SU-DHL-6 (cell line): Measurements from ENCODE around the gene CLECL1.
"Not testable (repeated sequence)": the region's sequence is repeated elsewhere in the genome, so short reads cannot be mapped to it uniquely, and the experiment has no call there.

Experiments used
- H2AFZ ChIP-seq: fragments of 200-600 bp; sonication (generic); 2 replicates; pipeline ENCODE4 v1.6.1; 2014; ENCODE audit warnings: low read depth, mild to moderate bottlenecking, moderate library complexity, mixed read lengths, antibody characterized with exemption, low read length; ENCODE audit not compliant: severe bottlenecking
- H3F3A ChIP-seq: fragments of 200-600 bp; shearing (Covaris generic); 2 replicates; pipeline ENCODE4 v1.6.0; 2016; ENCODE audit warnings: antibody characterized with exemption, mild to moderate bottlenecking; ENCODE audit not compliant: insufficient read depth
- H3K27ac ChIP-seq: fragments of 200-600 bp; sonication (generic); 2 replicates; pipeline ENCODE4 v1.5.1; 2016; ENCODE audit warnings: low read depth, mild to moderate bottlenecking, low read length, moderate library complexity, mixed read lengths
- H3K27me3 ChIP-seq: fragments of 200-600 bp; sonication (generic), shearing (Covaris generic); 2 replicates; pipeline ENCODE4 v1.6.0; 2014; ENCODE audit warnings: mild to moderate bottlenecking, low read length
- H3K36me3 ChIP-seq: fragments of 200-600 bp; sonication (generic); 2 replicates; pipeline ENCODE4 v1.6.1; 2014; ENCODE audit warnings: mild to moderate bottlenecking, low read length, mixed read lengths
- H3K4me2 ChIP-seq: fragments of 300-600, 200-600 bp; shearing (Covaris generic), sonication (generic); 2 replicates; pipeline ENCODE4 v1.6.0; 2014; ENCODE audit warnings: low read length, low read depth, mild to moderate bottlenecking; ENCODE audit not compliant: poor library complexity, severe bottlenecking
- H3K4me3 ChIP-seq: fragments of 200-600 bp; sonication (generic); 2 replicates; pipeline ENCODE4 v1.5.1; 2014; ENCODE audit warnings: antibody characterized with exemption, low read length, mild to moderate bottlenecking, mixed read lengths; ENCODE audit not compliant: insufficient read depth, poor library complexity, severe bottlenecking
- H3K79me2 ChIP-seq: fragments of 200-600 bp; sonication (generic); 2 replicates; pipeline ENCODE4 v1.6.1; 2014; ENCODE audit warnings: mild to moderate bottlenecking, low read length, moderate library complexity; ENCODE audit not compliant: insufficient read depth
- H3K9ac ChIP-seq: fragments of 200-600 bp; sonication (generic); 2 replicates; pipeline ENCODE4 v1.7.0; 2014; ENCODE audit warnings: mild to moderate bottlenecking, low read length
- H3K9me2 ChIP-seq: fragments of 200-600 bp; sonication (generic); replicated peaks from 2 replicates; pipeline ENCODE4 v1.6.1; 2014; ENCODE audit warnings: low read length; ENCODE audit not compliant: insufficient read depth
- H3K9me3 ChIP-seq: fragments of 200-600 bp; sonication (generic); 2 replicates; pipeline ENCODE4 v1.6.1; 2014; ENCODE audit warnings: low read length, mixed read lengths; ENCODE audit not compliant: insufficient read depth
- H4K20me1 ChIP-seq: fragments of 200-600 bp; sonication (generic); 2 replicates; pipeline ENCODE4 v1.6.1; 2014; ENCODE audit warnings: low read depth, mild to moderate bottlenecking, antibody characterized with exemption, low read length, moderate library complexity, mixed read lengths
- EZH2phosphoT487 ChIP-seq: fragments of 200-600 bp; sonication (generic), shearing (Covaris generic); conservative IDR thresholded peaks from 2 replicates; pipeline ENCODE4 v1.6.1; 2018; ENCODE audit warnings: mild to moderate bottlenecking, antibody characterized with exemption, low read length, moderate library complexity, mixed read lengths
- TF ChIP-seq, protein P1 (sequence below): fragments of 200-600 bp; sonication (generic); IDR thresholded peaks from one replicate; pipeline ENCODE4 v1.5.1; 2017; ENCODE audit warnings: antibody characterized with exemption, mild to moderate bottlenecking, low read length, moderate library complexity; ENCODE audit not compliant: insufficient read depth, poor library complexity, severe bottlenecking

Gene CLECL1

DNA sequence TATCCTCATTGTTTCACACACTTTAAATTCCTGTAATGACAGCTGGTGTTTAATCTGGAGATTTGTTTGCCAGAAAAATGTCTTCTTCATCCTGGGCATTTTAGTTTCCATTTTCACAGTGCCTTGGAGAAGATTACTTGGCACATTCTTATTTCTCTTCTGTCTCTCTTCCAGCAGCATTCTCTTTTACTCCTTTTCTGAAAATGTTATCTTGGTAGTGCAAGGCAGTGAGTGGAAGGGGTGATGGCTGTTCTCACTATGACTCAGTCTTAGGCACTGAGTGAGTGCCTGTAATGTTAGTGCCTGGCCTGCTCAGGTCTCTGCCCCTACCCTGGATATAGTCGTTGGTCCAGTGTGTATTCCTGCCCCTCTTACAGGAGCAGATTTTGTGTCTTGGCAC, 13.1 kb downstream of the CLECL1 start:
- 0 out of 2 replicates have a peak, but pooled peaks cover 9% of the 10 kb centered on the region for H3F3A ChIP-seq
- H3K79me2 ChIP-seq: peaks cover 18% of the 10 kb centered on the region; the same call in 1 of the 2 replicates
- no peak overlapping the region for H3K9ac ChIP-seq
- no peaks in the 10 kb centered on the region for H4K20me1 ChIP-seq
- H3K4me2 ChIP-seq: no peak overlapping the region
- no peaks in the 10 kb centered on the region for H3K36me3 ChIP-seq
- H2AFZ ChIP-seq: no peak overlapping the region
- H3K27ac ChIP-seq: no peak overlapping the region
- no peak overlapping the region for H3K4me3 ChIP-seq
- no peaks in the 10 kb centered on the region for H3K27me3 ChIP-seq
- H3K9me3 ChIP-seq: no peaks in the 10 kb centered on the region
- H3K9me2 ChIP-seq: no peaks in the 10 kb centered on the region
- TF ChIP-seq EZH2phosphoT487: no peak
- TF ChIP-seq, protein P1, sequence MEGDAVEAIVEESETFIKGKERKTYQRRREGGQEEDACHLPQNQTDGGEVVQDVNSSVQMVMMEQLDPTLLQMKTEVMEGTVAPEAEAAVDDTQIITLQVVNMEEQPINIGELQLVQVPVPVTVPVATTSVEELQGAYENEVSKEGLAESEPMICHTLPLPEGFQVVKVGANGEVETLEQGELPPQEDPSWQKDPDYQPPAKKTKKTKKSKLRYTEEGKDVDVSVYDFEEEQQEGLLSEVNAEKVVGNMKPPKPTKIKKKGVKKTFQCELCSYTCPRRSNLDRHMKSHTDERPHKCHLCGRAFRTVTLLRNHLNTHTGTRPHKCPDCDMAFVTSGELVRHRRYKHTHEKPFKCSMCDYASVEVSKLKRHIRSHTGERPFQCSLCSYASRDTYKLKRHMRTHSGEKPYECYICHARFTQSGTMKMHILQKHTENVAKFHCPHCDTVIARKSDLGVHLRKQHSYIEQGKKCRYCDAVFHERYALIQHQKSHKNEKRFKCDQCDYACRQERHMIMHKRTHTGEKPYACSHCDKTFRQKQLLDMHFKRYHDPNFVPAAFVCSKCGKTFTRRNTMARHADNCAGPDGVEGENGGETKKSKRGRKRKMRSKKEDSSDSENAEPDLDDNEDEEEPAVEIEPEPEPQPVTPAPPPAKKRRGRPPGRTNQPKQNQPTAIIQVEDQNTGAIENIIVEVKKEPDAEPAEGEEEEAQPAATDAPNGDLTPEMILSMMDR: no peak

DNA sequence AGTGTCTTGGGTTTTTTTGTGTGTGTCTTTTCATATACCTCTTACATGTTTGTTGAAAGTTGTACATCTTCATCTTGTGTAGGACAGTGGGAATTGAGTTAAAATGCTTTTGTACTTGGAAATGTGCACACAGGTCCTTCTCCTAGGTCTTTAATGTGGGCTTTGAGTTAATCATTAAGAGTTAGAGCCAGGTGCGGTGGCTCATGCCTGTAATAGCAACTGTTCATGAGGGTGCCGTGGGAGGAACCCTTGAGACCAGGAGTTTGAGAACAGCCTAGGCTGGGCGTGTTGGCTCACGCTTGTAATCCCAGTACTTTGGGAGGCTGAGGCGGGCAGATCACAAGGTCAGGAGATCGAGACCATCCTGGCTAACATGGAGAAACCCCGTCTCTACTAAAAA, 13.9 kb downstream of the CLECL1 start:
- H3K4me2 ChIP-seq: no peak overlapping the region
- no peaks in the 10 kb centered on the region for H3K9me2 ChIP-seq
- no peaks in the 10 kb centered on the region for H3K27me3 ChIP-seq
- H3K4me3 ChIP-seq: no peak overlapping the region
- H3K9ac ChIP-seq: no peak overlapping the region
- H2AFZ ChIP-seq: no peak overlapping the region
- no peaks in the 10 kb centered on the region for H3K36me3 ChIP-seq
- H3F3A ChIP-seq: 0 out of 2 replicates have a peak, but pooled peaks cover 9% of the 10 kb centered on the region
- no peaks in the 10 kb centered on the region for H3K9me3 ChIP-seq
- peaks cover 10% of the 10 kb centered on the region; the same call in 1 of the 2 replicates for H3K79me2 ChIP-seq
- no peak overlapping the region for H3K27ac ChIP-seq
- no peak for TF ChIP-seq EZH2phosphoT487
- TF ChIP-seq, protein P1: no peak
- no peaks in the 10 kb centered on the region for H4K20me1 ChIP-seq

DNA sequence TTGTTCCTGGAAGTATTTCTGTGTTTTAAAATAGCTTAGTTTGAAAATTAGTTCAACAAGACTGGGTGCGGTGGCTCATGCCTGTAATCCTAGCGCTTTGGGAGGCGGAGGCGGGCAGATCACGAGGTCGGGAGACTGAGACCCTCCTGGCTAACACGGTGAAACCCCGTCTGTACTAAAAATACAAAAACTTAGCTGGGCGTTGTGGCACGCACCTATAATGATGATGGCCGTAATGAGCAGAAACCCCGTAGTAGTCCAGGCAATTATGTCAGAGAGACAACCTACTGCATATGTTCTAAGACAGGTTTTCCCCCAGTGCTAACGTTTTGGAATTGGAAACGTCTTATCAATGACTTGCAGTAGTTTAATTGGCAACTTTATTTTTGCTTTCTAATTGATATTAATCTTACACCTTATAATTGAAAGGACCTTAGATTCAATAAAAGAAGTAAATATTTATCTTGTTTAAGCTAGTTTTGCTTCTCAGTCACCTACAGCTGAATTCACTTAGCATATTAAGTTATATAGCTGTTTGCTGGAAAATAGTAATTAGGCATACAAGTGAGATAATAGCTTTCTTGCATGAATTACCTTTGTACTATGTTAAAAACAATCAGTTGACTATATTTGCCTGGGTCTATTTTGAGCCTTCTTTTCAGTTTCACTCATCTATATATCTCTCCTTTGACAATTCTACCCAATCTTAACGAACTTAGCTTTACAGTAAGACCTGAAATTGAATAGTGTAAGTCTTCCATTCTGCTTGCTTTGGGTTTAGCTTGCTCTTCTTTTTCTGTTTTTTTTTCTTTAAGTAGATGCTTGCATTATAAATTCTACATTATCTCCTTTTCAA, 15.6 kb downstream of the CLECL1 start:
- no peak overlapping the region for H3K4me2 ChIP-seq
- H3K79me2 ChIP-seq: no peaks in the 10 kb centered on the region
- H3K27ac ChIP-seq: no peak overlapping the region
- no peaks in the 10 kb centered on the region for H4K20me1 ChIP-seq
- no peak overlapping the region for H3K4me3 ChIP-seq
- no peak overlapping the region for H2AFZ ChIP-seq
- H3K9me2 ChIP-seq: no peaks in the 10 kb centered on the region
- TF ChIP-seq, protein P1: no peak
- no peak for TF ChIP-seq EZH2phosphoT487
- H3K36me3 ChIP-seq: no peaks in the 10 kb centered on the region
- H3F3A ChIP-seq: 0 out of 2 replicates have a peak, but pooled peaks cover 4% of the 10 kb centered on the region
- H3K9ac ChIP-seq: no peak overlapping the region
- no peaks in the 10 kb centered on the region for H3K27me3 ChIP-seq
- no peaks in the 10 kb centered on the region for H3K9me3 ChIP-seq

DNA sequence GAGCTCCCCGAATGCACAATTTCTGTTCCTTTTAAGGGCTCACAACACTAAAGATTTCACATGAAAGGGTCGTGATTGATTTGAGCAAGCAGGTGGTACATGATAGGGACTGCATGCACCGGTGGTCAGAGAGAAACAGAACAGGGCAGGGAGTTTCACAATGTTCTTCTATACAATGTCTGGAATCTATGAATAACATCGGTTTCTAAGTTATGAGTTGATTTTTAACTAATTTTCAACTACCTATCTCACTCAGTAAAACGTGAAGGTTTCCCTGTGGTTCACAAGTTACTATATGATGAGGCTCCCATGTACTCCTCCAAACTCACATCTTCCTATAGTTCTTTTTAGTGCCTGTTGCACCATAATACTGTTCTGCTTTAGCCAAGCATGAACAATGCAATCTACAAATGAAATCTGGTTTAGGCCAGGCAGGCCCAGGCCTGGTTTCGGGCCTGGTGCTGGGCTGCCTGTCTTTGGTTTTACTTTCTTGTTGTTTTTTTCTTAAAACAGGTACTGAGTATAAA, 19.8 kb downstream of the CLECL1 start:
- H3K9me3 ChIP-seq, H3K4me2 ChIP-seq, H3K9ac ChIP-seq, H3K4me3 ChIP-seq, H3K27ac ChIP-seq, H3K36me3 ChIP-seq, H3F3A ChIP-seq, H2AFZ ChIP-seq, H3K79me2 ChIP-seq, H3K27me3 ChIP-seq, H3K9me2 ChIP-seq, H4K20me1 ChIP-seq: not testable (repeated sequence)
